ENCODE measurements around the gene SLC16A1.

The SLC16A1 gene

GRCh38 chr1:112868191-112868590 is 87.8 kb downstream of the SLC16A1 start:
- no peak overlapping the region for H3K4me3 ChIP-seq (ENCODE audit: low read depth, low read length)
- ChIA-PET CTCF (interaction anchor here (0.8 to 3.7 kb wide), 3 partner anchors 12 to 175 kb away, joined by 3 to 41 read pairs (median 4); no protein-coding TSS in a partner anchor), POLR2A (no interaction called here)
- no peak for TF ChIP-seq CTCF (IDR thresholded peaks at IDR 0.05; ENCODE audit: insufficient read depth, low read length, missing control alignments)
- DNase-seq (ENCODE audit: low read depth, low spot score), result no peak

GRCh38 chr1:112866981-112867380 is 89.0 kb downstream of the SLC16A1 start:
- no peak overlapping the region for H3K4me3 ChIP-seq (ENCODE audit: low read depth, low read length)
- ChIA-PET CTCF (interaction anchor here (1.0 to 3.7 kb wide), 2 partner anchors 13 to 151 kb away, joined by 3 to 41 read pairs; no protein-coding TSS in a partner anchor), POLR2A (no interaction called here)
- DNase-seq (ENCODE audit: low read depth, low spot score), result no peak
- TF ChIP-seq CTCF (IDR thresholded peaks at IDR 0.05; ENCODE audit: insufficient read depth, low read length, missing control alignments), result no peak

- no peak for TF ChIP-seq CTCF (IDR thresholded peaks at IDR 0.05; ENCODE audit: insufficient read depth, low read length, missing control alignments)
- CTCF ChIA-PET, result interaction anchor here (3.6 kb wide), 1 partner anchor 14 kb away, joined by 14 read pairs; no protein-coding TSS in a partner anchor
- no peak for DNase-seq (ENCODE audit: low read depth, low spot score)
- H3K4me3 ChIP-seq (ENCODE audit: low read depth, low read length), result no peak overlapping the region
- POLR2A ChIA-PET, result no interaction called here
Observed at GRCh38 chr1:112866151-112866550, 89.8 kb downstream of the SLC16A1 start.

- DNase-seq (ENCODE audit: low read depth, low spot score), result no peak
- CTCF ChIA-PET, result interaction anchor here (3.6 kb wide), 1 partner anchor 17 kb away, joined by 14 read pairs; no protein-coding TSS in a partner anchor
- H3K4me3 ChIP-seq (ENCODE audit: low read depth, low read length), result no peak overlapping the region
- POLR2A ChIA-PET, result interaction anchor here (0.7 kb wide), 1 partner anchor 105 kb away, joined by 5 read pairs; no protein-coding TSS in a partner anchor
- TF ChIP-seq CTCF (IDR thresholded peaks at IDR 0.05; ENCODE audit: insufficient read depth, low read length, missing control alignments), result no peak
Observed at GRCh38 chr1:112862753-112863426, 93.1 kb downstream of the SLC16A1 start.
